Esophagus mucosa (tissue), 1 donor: Measurements from ENCODE around the gene KIF7. TPM values are rescaled to one million over a fixed set of nuclear protein-coding genes. Genes with fewer than 3 reads are reported as not detected.
"Not testable (repeated sequence)": the region's sequence is repeated elsewhere in the genome, so short reads cannot be mapped to it uniquely, and the experiment has no call there.

Experiments used
- ATAC-seq: fragments of 200-7000 bp; cut with Tn5 transposase; one replicate; pipeline ENCODE4 v1.9.1; 2020
- total RNA-seq: library from RNA; stranded (reverse); gene quantifications from one replicate; pipeline ENCODE4 v1.2.4, GENCODE V29; 2023
- donor health status: DM: yes; HTN: yes; CAD: no.

The KIF7 gene
- total RNA-seq, 1 donor from 2014 or later: 0.60 TPM

- peak; percentile 48 for ATAC-seq
Measured at GRCh38 chr15:89615135-89615534, 40.1 kb downstream of the KIF7 start.

DNA sequence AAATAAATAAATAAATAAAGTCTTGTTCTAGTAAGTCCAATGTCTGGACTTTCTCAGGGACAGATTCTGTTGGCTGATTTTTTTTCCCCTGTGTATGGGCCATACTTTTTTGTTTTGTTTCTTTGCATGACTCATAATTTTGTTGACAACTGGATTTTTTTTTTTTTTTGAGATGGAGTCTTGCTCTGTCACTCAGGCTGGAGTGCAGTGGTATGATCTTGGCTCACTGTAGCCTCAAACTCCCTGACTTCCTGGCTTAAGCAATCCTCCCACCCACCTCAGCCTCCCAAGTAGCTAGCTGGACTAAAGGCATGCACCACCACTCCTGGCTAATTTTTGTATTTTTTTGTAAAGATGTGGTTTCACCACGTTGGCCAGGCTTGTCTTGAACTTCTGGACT, 41.1 kb downstream of the KIF7 start:
- no peak for ATAC-seq

GRCh38 chr15:89613031-89613430, 42.2 kb downstream of the KIF7 start:
- ATAC-seq: no peak

DNA sequence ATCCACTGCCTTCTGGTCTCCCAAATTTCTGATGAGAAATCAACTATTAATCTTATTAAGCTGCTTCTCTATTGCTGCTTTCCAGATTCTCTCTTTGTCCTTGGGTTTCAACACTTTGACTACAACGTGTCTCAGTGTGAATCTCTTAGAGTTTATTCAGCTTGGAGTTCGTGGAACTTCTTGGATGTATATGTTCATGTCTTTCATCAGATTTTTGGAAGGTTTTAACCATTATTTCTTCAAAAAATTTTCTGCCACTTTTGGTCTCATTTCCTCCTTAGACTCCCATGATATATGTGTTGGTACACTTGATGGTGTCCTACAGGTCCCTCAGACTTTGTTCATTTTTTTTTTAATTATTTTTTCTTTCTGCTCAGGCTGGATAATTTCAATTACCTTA, 44.0 kb downstream of the KIF7 start:
- ATAC-seq: no peak

DNA sequence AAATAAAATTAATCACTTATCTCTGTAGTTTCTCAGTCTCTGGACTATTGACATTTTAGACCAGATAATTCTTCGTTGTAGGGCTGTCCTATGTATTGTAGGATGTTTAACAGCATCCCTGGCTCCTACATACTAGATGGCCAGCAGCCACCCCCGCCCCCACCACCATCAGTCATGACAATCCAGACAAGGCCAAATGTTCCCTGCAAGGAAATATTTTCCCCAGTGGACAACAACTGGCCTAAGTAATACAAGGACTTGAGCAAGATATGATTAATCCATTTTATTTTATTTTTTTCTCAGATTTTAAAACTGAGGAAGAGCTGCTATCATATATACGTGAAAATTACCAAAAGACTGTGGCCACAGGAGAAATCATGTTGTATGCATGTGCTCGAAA, 56.2 kb downstream of the KIF7 start:
- ATAC-seq: no peak

- no peak for ATAC-seq
Measured at GRCh38 chr15:89593018-89593417, 62.2 kb downstream of the KIF7 start.

DNA sequence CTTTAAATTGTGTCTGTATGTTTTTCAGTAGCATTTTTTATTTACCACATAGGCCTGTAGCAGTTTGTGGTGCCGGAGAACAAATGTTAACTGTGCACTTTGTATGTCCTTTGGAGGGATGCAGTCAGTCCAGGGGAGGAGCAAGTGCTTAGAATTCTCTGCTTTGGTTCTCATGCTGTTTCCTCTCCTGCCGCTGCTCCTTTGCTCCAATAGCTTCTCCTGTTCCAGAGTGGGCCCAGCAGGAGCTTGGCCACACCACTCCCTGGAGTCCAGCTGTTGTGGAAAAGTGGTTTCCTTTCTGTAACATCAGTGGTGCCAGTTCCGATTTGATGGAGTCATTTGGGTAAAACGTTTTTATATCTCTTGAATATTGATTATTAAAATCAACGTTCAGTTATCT, 63.4 kb downstream of the KIF7 start:
- no peak for ATAC-seq

GRCh38 chr15:89587955-89588354, 67.3 kb downstream of the KIF7 start:
- peak; percentile 8 for ATAC-seq

GRCh38 chr15:89586651-89587050, 68.6 kb downstream of the KIF7 start:
- no peak for ATAC-seq

GRCh38 chr15:89580747-89581146, 74.5 kb downstream of the KIF7 start:
- ATAC-seq: not testable (repeated sequence)

DNA sequence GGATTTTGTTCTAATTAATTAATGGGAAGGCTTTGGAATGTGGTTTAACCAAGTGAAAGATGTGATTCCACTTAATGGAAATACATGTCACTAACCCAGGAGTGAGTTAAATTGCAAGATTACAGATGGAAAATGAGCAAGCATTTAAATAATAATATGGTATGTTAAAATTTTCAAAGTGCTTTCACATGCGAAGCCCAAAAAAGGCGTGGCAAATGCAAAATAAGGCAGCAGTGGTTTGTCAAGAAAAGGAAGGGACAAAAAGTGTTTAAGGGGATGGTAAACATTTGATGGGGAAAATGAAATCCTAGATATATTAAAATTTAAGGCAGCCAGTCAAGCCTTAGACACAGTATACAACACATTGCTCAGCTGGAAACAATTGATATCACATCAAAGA, 77.1 kb downstream of the KIF7 start:
- ATAC-seq: no peak

Other genes starting within 250 kb of the KIF7 start
- 4,298 TPM for gene RHCG, start 158.9 kb downstream of the KIF7 start, total RNA-seq
- 17.0 TPM for gene TICRR, start 80.0 kb downstream of the KIF7 start, total RNA-seq
- gene PLIN1, start 23.9 kb upstream of the KIF7 start, total RNA-seq: 0.32 TPM
- 3.5 TPM for gene PEX11A, start 35.3 kb upstream of the KIF7 start, total RNA-seq
- gene WDR93, start 35.3 kb upstream of the KIF7 start, total RNA-seq: not detected
- 0.44 TPM for gene MESP1, start 95.8 kb upstream of the KIF7 start, total RNA-seq
- 0.40 TPM for gene MESP2, start 120.9 kb upstream of the KIF7 start, total RNA-seq
- 3.1 TPM for gene ANPEP, start 159.4 kb upstream of the KIF7 start, total RNA-seq
- 20.6 TPM for gene AP3S2, start 238.5 kb upstream of the KIF7 start, total RNA-seq